GM19238 (cell line): ENCODE results near the gene CACNA1D.
"Not testable (repeated sequence)": the region's sequence is repeated elsewhere in the genome, so short reads cannot be mapped to it uniquely, and the experiment has no call there.

Source experiments
- DNase-seq: peaks from one replicate; pipeline ENCODE4 v3.0.0; 2011; ENCODE audit warnings: low spot score; ENCODE audit not compliant: insufficient read length

CACNA1D gene

GRCh38 chr3:53493963-53494791, at the start of gene CACNA1D:
TSS of gene CACNA1D (plus strand) at chr3:53494611. CDS start at chr3:53495167, 556 bp downstream.
- no peak for DNase-seq

GRCh38 chr3:53457068-53457467, 37.3 kb upstream of the CACNA1D start:
- DNase-seq, result no peak

GRCh38 chr3:53460326-53460725, 34.1 kb upstream of the CACNA1D start:
- DNase-seq, result no peak

GRCh38 chr3:53464424-53464823, 30.0 kb upstream of the CACNA1D start:
- no peak for DNase-seq

- not testable (repeated sequence) for DNase-seq
Measured at GRCh38 chr3:53469758-53470157, 24.7 kb upstream of the CACNA1D start.

GRCh38 chr3:53473422-53473821, 21.0 kb upstream of the CACNA1D start:
- DNase-seq, result no peak

- not testable (repeated sequence) for DNase-seq
Measured at GRCh38 chr3:53476372-53476771, 18.0 kb upstream of the CACNA1D start.

GRCh38 chr3:53477689-53478088, 16.7 kb upstream of the CACNA1D start:
- not testable (repeated sequence) for DNase-seq

GRCh38 chr3:53478166-53478830, 16.1 kb upstream of the CACNA1D start:
- DNase-seq, result no peak

GRCh38 chr3:53478921-53479664, 15.3 kb upstream of the CACNA1D start:
- no peak for DNase-seq

GRCh38 chr3:53482227-53482626, 12.2 kb upstream of the CACNA1D start:
- DNase-seq, result no peak

GRCh38 chr3:53483821-53484220, 10.6 kb upstream of the CACNA1D start:
- DNase-seq, result no peak

GRCh38 chr3:53484984-53485383, 9.4 kb upstream of the CACNA1D start:
- no peak for DNase-seq

GRCh38 chr3:53485675-53486403, 8.6 kb upstream of the CACNA1D start:
- DNase-seq, result no peak

- no peak for DNase-seq
Measured at GRCh38 chr3:53486961-53487654, 7.3 kb upstream of the CACNA1D start.

GRCh38 chr3:53489386-53489785, 5.0 kb upstream of the CACNA1D start:
- DNase-seq, result no peak

- no peak for DNase-seq
Measured at GRCh38 chr3:53489787-53490458, 4.5 kb upstream of the CACNA1D start.

GRCh38 chr3:53490459-53490968, 3.9 kb upstream of the CACNA1D start:
- no peak for DNase-seq

- DNase-seq, result no peak
Measured at GRCh38 chr3:53491276-53491675, 3.1 kb upstream of the CACNA1D start.

- no peak for DNase-seq
Measured at GRCh38 chr3:53493595-53493962, 832 bp upstream of the CACNA1D start.
